ENCODE data around the gene IBSP.

IBSP gene

GRCh38 chr4:87838890-87839591 lies 39.7 kb downstream of the IBSP start:
- H3K9me3 ChIP-seq (ENCODE audit: insufficient read depth, low read depth, low read length): no peaks in the 10 kb centered on the region
- no peak overlapping the region for H3K27ac ChIP-seq (ENCODE audit: low read depth, low read length)
- no peak overlapping the region for H3K9ac ChIP-seq (ENCODE audit: low read depth, low read length)
- H3K4me3 ChIP-seq (ENCODE audit: low read length): no peak overlapping the region
- no peaks in the 10 kb centered on the region for H3K27me3 ChIP-seq (ENCODE audit: insufficient read depth, low read length)
- H3K4me1 ChIP-seq (ENCODE audit: insufficient read depth, low read length): peaks cover 14% of the 10 kb centered on the region
- WGBS: 34% methylated on average over 7 of the region's 7 CpGs
- H3K36me3 ChIP-seq (ENCODE audit: insufficient read depth, low read length): no peaks in the 10 kb centered on the region

GRCh38 chr4:87839592-87839946 lies 40.2 kb downstream of the IBSP start:
- Histone ChIP-seq H3K9me3 (ENCODE audit: insufficient read depth, low read depth, low read length) (no peaks in the 10 kb centered on the region), H3K9ac (ENCODE audit: low read depth, low read length) (no peak overlapping the region), H3K4me1 (ENCODE audit: insufficient read depth, low read length) (peaks cover 14% of the 10 kb centered on the region), H3K27ac (ENCODE audit: low read depth, low read length) (no peak overlapping the region), H3K27me3 (ENCODE audit: insufficient read depth, low read length) (no peaks in the 10 kb centered on the region), H3K36me3 (ENCODE audit: insufficient read depth, low read length) (no peaks in the 10 kb centered on the region), H3K4me3 (ENCODE audit: low read length) (no peak overlapping the region)
- WGBS: 0% methylated on average over 1 of the region's 1 CpG

GRCh38 chr4:87840149-87840548 lies 40.8 kb downstream of the IBSP start:
- Histone ChIP-seq H3K27me3 (ENCODE audit: insufficient read depth, low read length) (no peaks in the 10 kb centered on the region), H3K9ac (ENCODE audit: low read depth, low read length) (no peak overlapping the region), H3K4me1 (ENCODE audit: insufficient read depth, low read length) (peaks cover 14% of the 10 kb centered on the region), H3K9me3 (ENCODE audit: insufficient read depth, low read depth, low read length) (no peaks in the 10 kb centered on the region), H3K4me3 (ENCODE audit: low read length) (no peak overlapping the region), H3K27ac (ENCODE audit: low read depth, low read length) (no peak overlapping the region), H3K36me3 (ENCODE audit: insufficient read depth, low read length) (no peaks in the 10 kb centered on the region)
- WGBS: 93% methylated on average over 1 of the region's 3 CpGs

GRCh38 chr4:87843936-87844335 lies 44.6 kb downstream of the IBSP start:
- H3K27ac ChIP-seq (ENCODE audit: low read depth, low read length): no peak overlapping the region
- no peak overlapping the region for H3K4me3 ChIP-seq (ENCODE audit: low read length)
- H3K9ac ChIP-seq (ENCODE audit: low read depth, low read length): no peak overlapping the region
- H3K36me3 ChIP-seq (ENCODE audit: insufficient read depth, low read length): no peaks in the 10 kb centered on the region
- H3K27me3 ChIP-seq (ENCODE audit: insufficient read depth, low read length): no peaks in the 10 kb centered on the region
- no peaks in the 10 kb centered on the region for H3K9me3 ChIP-seq (ENCODE audit: insufficient read depth, low read depth, low read length)
- 95% methylated on average over 3 of the region's 3 CpGs for WGBS
- H3K4me1 ChIP-seq (ENCODE audit: insufficient read depth, low read length): peaks cover 12% of the 10 kb centered on the region

GRCh38 chr4:87844452-87844851 lies 45.1 kb downstream of the IBSP start:
- no peaks in the 10 kb centered on the region for H3K36me3 ChIP-seq (ENCODE audit: insufficient read depth, low read length)
- H3K4me1 ChIP-seq (ENCODE audit: insufficient read depth, low read length): peaks cover 7% of the 10 kb centered on the region; the same call in 1 of the 2 replicates
- no peak overlapping the region for H3K4me3 ChIP-seq (ENCODE audit: low read length)
- no peak overlapping the region for H3K27ac ChIP-seq (ENCODE audit: low read depth, low read length)
- no peaks in the 10 kb centered on the region for H3K27me3 ChIP-seq (ENCODE audit: insufficient read depth, low read length)
- no peak overlapping the region for H3K9ac ChIP-seq (ENCODE audit: low read depth, low read length)
- 92% methylated on average over 1 of the region's 1 CpG for WGBS
- H3K9me3 ChIP-seq (ENCODE audit: insufficient read depth, low read depth, low read length): no peaks in the 10 kb centered on the region

GRCh38 chr4:87846226-87846625 lies 46.9 kb downstream of the IBSP start:
- Histone ChIP-seq H3K36me3 (ENCODE audit: insufficient read depth, low read length) (no peaks in the 10 kb centered on the region), H3K9me3 (ENCODE audit: insufficient read depth, low read depth, low read length) (no peaks in the 10 kb centered on the region), H3K27me3 (ENCODE audit: insufficient read depth, low read length) (no peaks in the 10 kb centered on the region), H3K4me1 (ENCODE audit: insufficient read depth, low read length) (peaks cover 2% of the 10 kb centered on the region; the same call in 1 of the 2 replicates), H3K4me3 (ENCODE audit: low read length) (no peak overlapping the region), H3K27ac (ENCODE audit: low read depth, low read length) (no peak overlapping the region), H3K9ac (ENCODE audit: low read depth, low read length) (no peak overlapping the region)
- WGBS: 94% methylated on average over 5 of the region's 5 CpGs

GRCh38 chr4:87848622-87849351 lies 49.4 kb downstream of the IBSP start:
- no peaks in the 10 kb centered on the region for H3K9me3 ChIP-seq (ENCODE audit: insufficient read depth, low read depth, low read length)
- 28% methylated on average over 15 of the region's 15 CpGs for WGBS
- H3K27me3 ChIP-seq (ENCODE audit: insufficient read depth, low read length): no peaks in the 10 kb centered on the region
- peaks cover 14% of the 10 kb centered on the region for H3K4me1 ChIP-seq (ENCODE audit: insufficient read depth, low read length)
- H3K4me3 ChIP-seq (ENCODE audit: low read length): peak overlapping the region; percentile 44
- H3K27ac ChIP-seq (ENCODE audit: low read depth, low read length): no peak overlapping the region
- H3K9ac ChIP-seq (ENCODE audit: low read depth, low read length): no peak overlapping the region
- no peaks in the 10 kb centered on the region for H3K36me3 ChIP-seq (ENCODE audit: insufficient read depth, low read length)

- H3K4me1 ChIP-seq (ENCODE audit: insufficient read depth, low read length): peaks cover 17% of the 10 kb centered on the region
- 50% methylated on average over 3 of the region's 4 CpGs for WGBS
- H3K9ac ChIP-seq (ENCODE audit: low read depth, low read length): no peak overlapping the region
- H3K9me3 ChIP-seq (ENCODE audit: insufficient read depth, low read depth, low read length): no peaks in the 10 kb centered on the region
- no peak overlapping the region; the same call in 1 of the 2 replicates for H3K27ac ChIP-seq (ENCODE audit: low read depth, low read length)
- H3K4me3 ChIP-seq (ENCODE audit: low read length): no peak overlapping the region
- H3K36me3 ChIP-seq (ENCODE audit: insufficient read depth, low read length): no peaks in the 10 kb centered on the region
- H3K27me3 ChIP-seq (ENCODE audit: insufficient read depth, low read length): no peaks in the 10 kb centered on the region
These were observed 50.3 kb downstream of the IBSP start for GRCh38 chr4:87849612-87850011.

- no peak overlapping the region for H3K4me3 ChIP-seq (ENCODE audit: low read length)
- 85% methylated on average over 8 of the region's 8 CpGs for WGBS
- no peak overlapping the region for H3K27ac ChIP-seq (ENCODE audit: low read depth, low read length)
These were observed 52.0 kb downstream of the IBSP start for GRCh38 chr4:87851332-87851731.

GRCh38 chr4:87851953-87852352 lies 52.6 kb downstream of the IBSP start:
- Histone ChIP-seq H3K4me1 (ENCODE audit: insufficient read depth, low read length) (peaks cover 21% of the 10 kb centered on the region), H3K9me3 (ENCODE audit: insufficient read depth, low read depth, low read length) (no peaks in the 10 kb centered on the region), H3K4me3 (ENCODE audit: low read length) (no peak overlapping the region), H3K27ac (ENCODE audit: low read depth, low read length) (no peak overlapping the region), H3K27me3 (ENCODE audit: insufficient read depth, low read length) (no peaks in the 10 kb centered on the region), H3K36me3 (ENCODE audit: insufficient read depth, low read length) (no peaks in the 10 kb centered on the region), H3K9ac (ENCODE audit: low read depth, low read length) (no peak overlapping the region)
- WGBS: 78% methylated on average over 4 of the region's 4 CpGs

More at GRCh38 chr4:87851332-87851731, 52.0 kb downstream of the IBSP start:
- H3K4me1 ChIP-seq (ENCODE audit: insufficient read depth, low read length): peaks cover 17% of the 10 kb centered on the region
- no peak overlapping the region for H3K9ac ChIP-seq (ENCODE audit: low read depth, low read length)
- no peaks in the 10 kb centered on the region for H3K36me3 ChIP-seq (ENCODE audit: insufficient read depth, low read length)
- H3K27me3 ChIP-seq (ENCODE audit: insufficient read depth, low read length): no peaks in the 10 kb centered on the region
- no peaks in the 10 kb centered on the region for H3K9me3 ChIP-seq (ENCODE audit: insufficient read depth, low read depth, low read length)

GRCh38 chr4:87853108-87853507 lies 53.8 kb downstream of the IBSP start:
- H3K27ac ChIP-seq (ENCODE audit: low read depth, low read length): no peak overlapping the region
- no peaks in the 10 kb centered on the region for H3K9me3 ChIP-seq (ENCODE audit: insufficient read depth, low read depth, low read length)
- H3K27me3 ChIP-seq (ENCODE audit: insufficient read depth, low read length): no peaks in the 10 kb centered on the region
- H3K36me3 ChIP-seq (ENCODE audit: insufficient read depth, low read length): no peaks in the 10 kb centered on the region
- no peak overlapping the region for H3K4me3 ChIP-seq (ENCODE audit: low read length)
- peak overlapping the region; percentile 37 for H3K9ac ChIP-seq (ENCODE audit: low read depth, low read length)
- H3K4me1 ChIP-seq (ENCODE audit: insufficient read depth, low read length): peaks cover 21% of the 10 kb centered on the region
- WGBS: 2% methylated on average over 3 of the region's 3 CpGs

Measured in HUES64 (cell line).